ENCODE measurements around the gene CACNA1G. TPM values are rescaled to one million over a fixed set of nuclear protein-coding genes. Genes with fewer than 3 reads are reported as not detected.

The CACNA1G gene
- total RNA-seq, 3 donors from 2014 or later = 0.32 to 2.6 (median 2.3) TPM

DNA sequence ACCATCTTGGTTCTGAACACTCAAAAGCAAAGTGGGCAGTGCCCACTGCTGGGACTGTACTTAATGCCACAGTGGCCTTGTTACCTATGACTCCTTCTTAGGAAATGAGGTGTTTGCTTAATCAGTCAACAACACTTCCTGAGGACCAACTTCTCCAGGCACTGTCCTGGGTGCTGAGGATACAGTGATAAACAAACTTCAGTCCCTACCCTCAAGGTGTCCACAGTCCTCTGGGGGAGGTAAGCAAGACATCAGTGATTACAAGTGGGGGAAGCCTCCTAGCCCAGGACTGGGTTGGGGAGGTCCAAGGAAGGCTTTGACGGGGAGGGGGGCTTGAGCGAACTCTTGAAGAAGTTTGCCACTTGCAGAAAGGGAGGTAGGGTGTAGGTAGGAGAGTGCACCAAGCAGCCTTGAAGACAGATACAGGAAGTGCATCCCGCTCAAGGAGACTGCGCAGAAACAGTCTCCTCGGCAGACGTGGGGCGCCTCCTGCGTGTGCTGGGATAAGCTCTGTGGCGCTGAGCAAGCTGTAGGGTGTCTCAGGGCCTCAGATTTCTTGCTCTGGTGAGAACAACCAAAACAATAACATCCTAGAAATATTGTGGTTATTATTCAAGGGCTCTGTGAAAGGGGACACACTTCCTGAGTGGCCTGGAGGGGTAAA is 71.5 kb downstream of the CACNA1G start:
- no peaks in the 10 kb centered on the region for H3K27me3 ChIP-seq

DNA sequence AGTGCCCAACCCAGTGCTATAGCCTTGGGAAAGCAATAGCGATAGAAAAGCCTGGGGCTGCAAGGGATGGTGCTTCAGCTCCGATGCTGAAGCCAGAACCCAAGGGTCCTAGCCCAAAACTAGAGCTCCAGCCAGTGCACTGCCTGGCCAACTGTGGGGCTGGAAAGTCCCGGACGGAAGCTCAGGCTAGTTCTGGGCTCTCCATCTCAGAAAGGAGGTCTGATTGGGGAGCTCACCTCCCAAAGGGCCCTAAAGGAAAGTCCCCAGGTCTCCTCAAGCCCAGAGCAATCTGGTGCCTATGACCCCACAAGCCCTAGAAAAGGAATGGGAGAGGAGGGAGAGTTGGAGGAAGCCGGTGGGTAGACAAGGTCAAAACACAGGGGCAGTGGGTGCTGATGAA is 72.1 kb downstream of the CACNA1G start:
- no peaks in the 10 kb centered on the region for H3K36me3 ChIP-seq
- H3K27ac ChIP-seq = no peak overlapping the region
- H3K4me1 ChIP-seq = peaks cover 0 to 7% of the 10 kb centered on the region in 2 donors
- intact Hi-C loops (cut with DNase I; ENCODE audit: low total_unique reads) = loop anchor here (10.0 kb wide), 1 partner anchor 52 kb away; no protein-coding TSS in a partner anchor
- no peaks in the 10 kb centered on the region for H3K27me3 ChIP-seq
- TF ChIP-seq POLR2AphosphoS5 (IDR thresholded peaks at IDR 0.05) (no peak), POLR2A (IDR thresholded peaks at IDR 0.05) (no peak)
- TF ChIP-seq, protein P1, sequence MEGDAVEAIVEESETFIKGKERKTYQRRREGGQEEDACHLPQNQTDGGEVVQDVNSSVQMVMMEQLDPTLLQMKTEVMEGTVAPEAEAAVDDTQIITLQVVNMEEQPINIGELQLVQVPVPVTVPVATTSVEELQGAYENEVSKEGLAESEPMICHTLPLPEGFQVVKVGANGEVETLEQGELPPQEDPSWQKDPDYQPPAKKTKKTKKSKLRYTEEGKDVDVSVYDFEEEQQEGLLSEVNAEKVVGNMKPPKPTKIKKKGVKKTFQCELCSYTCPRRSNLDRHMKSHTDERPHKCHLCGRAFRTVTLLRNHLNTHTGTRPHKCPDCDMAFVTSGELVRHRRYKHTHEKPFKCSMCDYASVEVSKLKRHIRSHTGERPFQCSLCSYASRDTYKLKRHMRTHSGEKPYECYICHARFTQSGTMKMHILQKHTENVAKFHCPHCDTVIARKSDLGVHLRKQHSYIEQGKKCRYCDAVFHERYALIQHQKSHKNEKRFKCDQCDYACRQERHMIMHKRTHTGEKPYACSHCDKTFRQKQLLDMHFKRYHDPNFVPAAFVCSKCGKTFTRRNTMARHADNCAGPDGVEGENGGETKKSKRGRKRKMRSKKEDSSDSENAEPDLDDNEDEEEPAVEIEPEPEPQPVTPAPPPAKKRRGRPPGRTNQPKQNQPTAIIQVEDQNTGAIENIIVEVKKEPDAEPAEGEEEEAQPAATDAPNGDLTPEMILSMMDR (IDR thresholded peaks at IDR 0.05) = no peak
- H3K9me3 ChIP-seq = no peaks in the 10 kb centered on the region
- H3K4me3 ChIP-seq = no peak overlapping the region
- no peak for DNase-seq (ENCODE audit: low spot score in 2 of 2)

More for the DNA sequence above, 71.5 kb downstream of the CACNA1G start:
- Histone ChIP-seq H3K36me3 (no peaks in the 10 kb centered on the region), H3K4me3 (no peak overlapping the region), H3K9me3 (no peaks in the 10 kb centered on the region), H3K4me1 (peaks cover 0 to 7% of the 10 kb centered on the region in 2 donors), H3K27ac (no peak overlapping the region)
- TF ChIP-seq, protein P1 (IDR thresholded peaks at IDR 0.05) = no peak
- no peak for TF ChIP-seq POLR2A (IDR thresholded peaks at IDR 0.05)
- TF ChIP-seq POLR2AphosphoS5 (IDR thresholded peaks at IDR 0.05) = no peak
- no peak for DNase-seq (ENCODE audit: low spot score in 2 of 2)
- intact Hi-C loops (cut with DNase I; ENCODE audit: low total_unique reads) = loop anchor here (2.0 to 10.0 kb wide), 2 partner anchors 53 to 69 kb away; no protein-coding TSS in a partner anchor

DNA sequence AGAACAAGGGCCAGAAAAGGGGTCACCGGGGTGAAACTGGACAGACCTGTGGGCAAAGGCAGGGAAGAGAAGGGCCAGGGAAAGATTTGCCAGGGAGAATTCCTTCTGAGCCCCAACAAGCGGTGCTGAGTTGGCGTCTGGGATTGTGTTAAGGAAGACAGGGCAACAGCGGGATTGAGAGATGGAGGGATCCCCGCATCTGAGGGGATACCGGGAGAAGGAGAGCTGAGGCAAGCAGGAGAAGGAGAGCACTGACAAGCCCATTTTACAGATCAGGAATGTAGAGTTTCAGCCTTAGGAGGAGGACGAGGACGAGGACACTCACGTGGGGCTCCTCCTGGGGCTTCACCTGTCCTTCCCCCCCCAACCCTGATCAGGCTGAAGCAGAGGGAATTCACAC is 73.2 kb downstream of the CACNA1G start:
- H3K9me3 ChIP-seq = no peaks in the 10 kb centered on the region
- TF ChIP-seq POLR2A (IDR thresholded peaks at IDR 0.05) = no peak
- TF ChIP-seq, protein P1 (IDR thresholded peaks at IDR 0.05) = no peak
- no peak for TF ChIP-seq POLR2AphosphoS5 (IDR thresholded peaks at IDR 0.05)
- H3K4me1 ChIP-seq = peaks cover 7 to 8% of the 10 kb centered on the region in 2 donors
- H3K36me3 ChIP-seq = no peaks in the 10 kb centered on the region
- no peak overlapping the region for H3K27ac ChIP-seq
- DNase-seq (ENCODE audit: low spot score in 2 of 2) = no peak
- H3K4me3 ChIP-seq = no peak overlapping the region
- intact Hi-C loops (cut with DNase I; ENCODE audit: low total_unique reads) = loop anchor here (1.0 to 10.0 kb wide), 3 partner anchors 24 to 73 kb away; partner anchors contain the start of gene ANKRD40
- H3K27me3 ChIP-seq = no peaks in the 10 kb centered on the region

DNA sequence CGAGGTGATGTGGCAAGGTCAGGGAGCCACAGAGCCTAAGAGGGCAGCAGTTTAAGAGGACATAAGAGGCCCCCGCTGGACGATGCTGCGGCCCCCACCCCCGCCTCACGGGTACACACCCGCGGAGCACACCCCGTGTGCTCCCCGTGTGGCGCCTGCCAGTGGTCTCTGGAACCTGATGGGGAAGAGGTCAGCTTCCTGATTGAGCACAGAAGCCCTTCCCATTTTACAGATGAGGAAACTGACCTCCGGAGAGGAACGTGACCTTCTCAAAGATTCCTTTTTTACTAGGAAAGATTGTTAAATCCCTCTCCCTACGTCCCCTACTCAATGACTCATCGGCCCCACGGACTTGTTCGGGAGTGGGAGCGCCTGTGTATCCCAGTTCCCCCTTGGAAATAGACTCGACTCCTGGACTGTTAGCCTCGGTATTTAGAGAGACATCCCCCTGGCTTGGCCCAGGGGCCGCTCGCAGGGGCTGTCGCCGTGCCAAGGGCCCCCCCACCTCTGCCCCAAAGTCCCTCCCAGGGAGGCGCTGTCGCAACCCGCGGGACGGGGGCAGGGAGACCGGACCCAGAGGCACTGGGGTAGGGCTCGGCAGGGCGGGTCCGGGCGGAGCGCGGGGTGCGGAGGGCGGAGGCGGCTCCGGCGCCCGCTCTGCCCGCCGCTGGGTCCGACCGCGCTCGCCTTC is 73.9 kb downstream of the CACNA1G start, which contains the start of gene ABCC3:
Gene ABCC3 (plus strand): TSS at position 658 of the 691 bp plus-strand sequence. CDS start 56 bp downstream, outside the sequence.
- peak within 1 kb of the TSS; percentile 49 to 81 (median 75) for H3K4me3 ChIP-seq
- no peaks in the 10 kb centered on the region for H3K27me3 ChIP-seq
- peak within 1 kb of the TSS; percentile 23 to 42 for H3K27ac ChIP-seq
- intact Hi-C loops (cut with DNase I; ENCODE audit: low total_unique reads) = loop anchor here (1.0 to 10.0 kb wide), 3 partner anchors 23 to 72 kb away; partner anchors contain the start of gene ANKRD40
- H3K4me1 ChIP-seq = peaks cover 13% of the 10 kb centered on the region in 2 donors
- peak; percentile 60 to 65 for DNase-seq (ENCODE audit: low spot score in 2 of 2)
- H3K36me3 ChIP-seq = no peaks in the 10 kb centered on the region
- TF ChIP-seq POLR2A (IDR thresholded peaks at IDR 0.05) = no peak
- TF ChIP-seq, protein P1 (IDR thresholded peaks at IDR 0.05) = no peak
- TF ChIP-seq POLR2AphosphoS5 (IDR thresholded peaks at IDR 0.05) = peak in 2 of 3 donors; percentile 14 to 26
- H3K9me3 ChIP-seq = no peaks in the 10 kb centered on the region

Data from breast epithelium (tissue), 4 donors.